ENCODE measurements around the gene ZNF681.
"Not testable (repeated sequence)": the region's sequence is repeated elsewhere in the genome, so short reads cannot be mapped to it uniquely, and the experiment has no call there.

The ZNF681 gene

DNA sequence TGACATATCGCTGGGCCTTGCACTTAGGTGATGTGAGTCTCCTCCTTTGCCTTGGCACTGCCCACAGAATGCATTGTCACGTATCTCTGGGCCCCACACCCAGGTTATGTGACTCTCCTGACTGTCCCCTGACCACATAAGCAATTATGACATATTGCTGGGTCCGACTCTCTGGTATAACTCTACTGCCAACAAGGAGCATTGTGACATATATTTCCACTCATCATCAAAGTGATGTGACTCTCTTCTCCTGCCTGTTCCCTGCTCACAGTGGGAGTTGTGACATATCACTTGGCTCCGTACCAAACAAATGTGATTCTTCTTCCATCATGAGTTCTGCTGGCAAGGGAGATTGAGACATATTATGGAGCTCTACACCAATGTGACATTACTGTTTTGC is 15.4 kb upstream of the ZNF681 start:
- DNase-seq (ENCODE audit: low read depth in 2 of 2) = no peak

GRCh38 chr19:23772675-23773063 is 14.0 kb upstream of the ZNF681 start:
- DNase-seq (ENCODE audit: low read depth in 2 of 2) = no peak

DNA sequence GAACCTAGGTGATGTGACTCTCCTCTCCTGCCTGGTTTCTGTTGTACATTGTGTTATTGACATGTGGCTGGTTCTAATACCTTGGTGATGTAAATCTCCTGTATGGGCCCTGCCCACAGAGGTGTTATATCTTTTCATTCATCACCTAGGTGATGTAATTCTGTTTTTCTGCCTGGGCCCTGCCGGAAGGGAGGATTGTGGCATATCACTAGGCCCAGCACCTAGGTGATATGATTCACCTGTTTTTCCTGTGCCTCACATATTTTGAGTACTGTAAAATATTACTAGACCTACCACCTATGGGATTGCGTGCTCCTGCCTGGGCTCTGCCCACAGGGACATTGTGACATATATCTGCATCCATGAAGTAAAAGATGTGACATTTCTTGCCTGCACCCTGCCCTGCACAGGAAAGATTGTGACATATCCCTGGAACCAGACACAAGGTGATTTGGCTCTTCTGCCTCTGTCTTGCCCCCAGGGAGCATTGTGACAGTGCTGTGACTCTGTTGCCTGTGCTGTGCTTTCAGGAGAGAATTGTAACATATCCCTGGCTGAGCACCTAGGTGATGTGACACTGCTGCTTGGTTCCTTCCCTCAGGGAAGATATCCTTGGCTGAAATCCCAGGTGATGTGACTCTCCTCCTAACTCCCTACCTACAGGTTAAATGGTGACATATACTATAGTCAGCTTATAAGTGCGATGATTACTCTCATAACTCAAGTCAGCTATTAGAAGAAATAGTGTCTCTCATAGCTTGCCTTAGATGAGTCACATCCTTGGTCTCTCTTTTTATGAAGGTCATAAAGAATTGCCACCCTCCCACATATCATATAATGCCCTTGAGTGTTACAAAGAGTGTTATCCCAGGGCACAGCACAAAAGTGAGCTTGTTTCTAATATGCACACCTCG is 13.3 kb upstream of the ZNF681 start:
- no peak for DNase-seq (ENCODE audit: low read depth in 2 of 2)

DNA sequence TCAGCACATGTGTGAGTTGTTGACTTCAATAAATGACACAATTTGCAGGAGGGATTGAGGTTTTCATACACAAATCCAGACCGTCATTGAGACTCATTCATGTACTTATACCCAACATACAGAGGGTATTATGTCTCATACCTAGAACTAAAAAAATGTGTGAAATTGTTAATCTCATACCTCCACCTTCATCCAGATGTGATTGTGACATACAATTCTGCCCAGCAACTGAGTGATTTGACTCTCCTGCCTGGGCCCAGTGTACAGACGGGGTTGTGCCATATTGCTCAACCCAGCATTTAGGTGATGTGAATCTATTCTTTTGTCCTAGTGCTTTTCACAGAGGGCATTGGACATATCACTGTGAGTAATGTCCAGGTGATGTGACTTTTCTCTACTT is 12.6 kb upstream of the ZNF681 start:
- no peak for DNase-seq (ENCODE audit: low read depth in 2 of 2)

- no peak for DNase-seq (ENCODE audit: low read depth in 2 of 2)
Observed at GRCh38 chr19:23770672-23771250, 12.1 kb upstream of the ZNF681 start.

GRCh38 chr19:23769691-23770468 is 11.2 kb upstream of the ZNF681 start:
- DNase-seq (ENCODE audit: low read depth in 2 of 2) = no peak

- no peak for DNase-seq (ENCODE audit: low read depth in 2 of 2)
Observed at GRCh38 chr19:23766951-23767350, 8.3 kb upstream of the ZNF681 start.

- DNase-seq (ENCODE audit: low read depth in 2 of 2) = no peak
Observed at GRCh38 chr19:23764781-23765180, 6.1 kb upstream of the ZNF681 start.

DNA sequence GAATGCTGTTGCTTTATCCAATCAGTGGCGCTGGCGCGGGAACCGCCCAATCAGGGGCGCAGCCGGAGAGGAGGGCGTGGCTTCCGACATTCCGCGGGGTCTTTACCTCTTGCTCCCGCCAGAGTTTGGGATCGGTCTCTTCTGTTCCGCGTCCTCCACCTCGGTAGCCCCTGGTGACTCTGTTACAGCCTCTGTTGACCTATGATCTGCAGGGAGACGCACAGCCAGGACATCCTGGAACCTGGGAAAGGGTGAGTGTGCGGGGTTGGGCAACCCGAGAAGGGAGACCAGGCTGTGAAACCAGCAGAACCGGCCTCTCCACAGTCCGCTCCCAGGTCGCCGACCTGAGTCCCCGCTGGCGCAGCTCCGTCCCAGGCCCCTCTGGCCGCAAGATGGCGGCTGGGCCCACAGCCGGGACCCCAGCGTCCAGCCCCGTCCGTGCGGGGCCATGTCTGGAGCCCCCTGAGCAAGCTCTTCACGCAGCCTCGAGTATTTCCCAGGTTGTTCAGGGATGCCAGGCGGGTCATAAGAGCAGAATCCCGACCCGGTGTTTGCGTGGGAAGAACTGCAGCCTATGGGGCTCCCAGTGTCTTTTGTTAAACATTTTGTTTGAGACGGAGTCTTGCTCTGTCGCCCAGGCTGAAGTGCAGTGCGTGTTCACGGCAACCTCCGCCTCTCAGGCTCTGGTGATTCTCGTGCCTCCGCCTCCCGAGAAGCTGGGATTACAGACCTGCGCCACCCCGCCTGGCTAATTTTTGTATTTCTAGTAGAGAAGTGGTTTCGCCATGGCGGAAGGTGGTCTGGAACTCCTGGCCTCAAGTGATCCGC is 4.4 kb upstream of the ZNF681 start:
- peak; percentile 65 to 72 for DNase-seq (ENCODE audit: low read depth in 2 of 2)

DNA sequence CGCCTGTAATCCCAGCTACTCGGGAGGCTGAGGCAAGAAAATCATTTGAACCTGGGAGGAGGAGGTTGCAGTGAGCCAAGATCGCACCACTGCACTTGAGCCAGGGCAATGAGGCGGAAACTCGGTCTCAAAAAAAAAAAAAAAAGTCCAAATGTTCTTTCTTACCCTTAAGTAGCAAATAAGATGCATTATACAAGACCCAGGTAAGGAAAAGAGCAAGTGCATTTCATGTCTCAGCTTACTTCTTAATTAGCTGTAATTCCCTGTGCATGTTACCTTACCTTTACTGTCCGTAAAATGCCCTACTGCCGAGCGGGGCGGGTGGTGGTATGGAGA is 3.8 kb upstream of the ZNF681 start:
- DNase-seq (ENCODE audit: low read depth in 2 of 2) = no peak

DNA sequence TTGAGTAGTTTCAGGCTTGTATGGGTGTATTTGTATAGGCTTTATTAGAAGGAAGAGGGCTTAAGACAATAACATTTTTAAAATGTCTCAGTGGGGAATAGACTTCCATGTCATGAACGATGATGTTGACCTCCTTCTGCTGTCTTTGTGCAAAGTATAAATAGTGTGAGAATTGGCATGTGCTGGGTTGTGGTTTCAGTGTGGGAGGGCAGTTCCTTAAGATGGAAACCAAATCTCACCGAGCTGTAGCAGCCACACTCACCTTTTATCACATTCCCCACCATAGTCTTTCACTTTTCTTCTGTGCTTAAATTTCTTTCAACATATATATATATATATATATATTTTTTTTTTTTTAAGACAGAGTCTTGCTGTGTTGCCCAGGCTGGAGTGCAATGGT is 1.6 kb upstream of the ZNF681 start:
- DNase-seq (ENCODE audit: low read depth in 2 of 2) = not testable (repeated sequence)

GRCh38 chr19:23743633-23744232 is 15.0 kb downstream of the ZNF681 start:
- DNase-seq (ENCODE audit: low read depth in 2 of 2) = not testable (repeated sequence)

DNA sequence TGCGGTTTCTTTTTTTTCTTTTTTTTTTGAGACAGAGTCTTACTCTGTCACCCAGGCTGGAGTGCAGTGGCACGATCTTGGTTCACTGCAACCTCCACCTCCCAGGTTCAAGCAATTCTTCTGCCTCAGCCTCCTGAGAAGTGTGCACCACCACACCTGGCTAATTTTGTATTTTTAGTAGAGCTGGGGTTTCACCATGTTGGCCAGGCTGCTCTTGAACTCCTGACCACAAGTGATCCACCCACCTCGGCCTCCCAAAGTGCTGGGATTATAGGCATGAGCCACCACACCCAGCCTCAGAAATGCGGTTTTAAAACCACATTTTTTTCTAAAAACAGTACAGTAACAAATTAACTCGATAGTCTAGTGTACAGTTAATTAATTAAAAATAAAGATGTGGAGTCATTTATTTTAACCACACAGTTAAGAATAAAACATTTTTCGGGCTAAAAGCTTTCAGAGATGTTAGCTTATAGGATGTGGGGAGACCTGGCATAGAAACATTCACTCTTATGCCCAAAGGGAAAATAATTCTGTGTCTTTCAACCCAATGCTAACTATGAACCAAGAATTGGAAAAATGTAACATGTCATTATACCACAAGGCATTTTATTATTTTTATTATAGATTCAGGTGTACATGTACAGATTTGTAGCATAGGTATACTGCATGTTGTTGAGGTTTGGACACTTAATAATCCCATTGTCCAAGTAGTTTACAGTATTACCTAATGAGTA is 27.8 kb downstream of the ZNF681 start:
- DNase-seq (ENCODE audit: low read depth in 2 of 2) = not testable (repeated sequence)

DNA sequence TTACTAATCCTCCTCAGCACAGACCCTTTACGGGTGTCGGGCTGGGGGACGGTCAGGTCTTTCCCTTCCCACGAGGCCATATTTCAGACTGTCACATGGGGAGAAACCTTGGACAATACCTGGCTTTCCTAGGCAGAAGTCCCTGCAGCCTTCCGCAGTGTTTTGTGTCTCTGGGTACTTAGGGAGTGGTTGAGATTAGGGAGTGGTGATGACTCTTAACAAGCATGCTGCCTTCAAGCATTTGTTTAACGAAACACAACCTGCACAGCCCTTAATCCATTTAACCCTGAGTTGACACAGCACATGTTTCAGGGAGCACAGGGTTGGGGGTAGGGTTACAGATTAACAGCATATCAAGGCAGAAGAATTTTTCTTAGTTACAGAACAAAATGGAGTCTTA is 34.5 kb downstream of the ZNF681 start:
- DNase-seq (ENCODE audit: low read depth in 2 of 2) = not testable (repeated sequence)

DNA sequence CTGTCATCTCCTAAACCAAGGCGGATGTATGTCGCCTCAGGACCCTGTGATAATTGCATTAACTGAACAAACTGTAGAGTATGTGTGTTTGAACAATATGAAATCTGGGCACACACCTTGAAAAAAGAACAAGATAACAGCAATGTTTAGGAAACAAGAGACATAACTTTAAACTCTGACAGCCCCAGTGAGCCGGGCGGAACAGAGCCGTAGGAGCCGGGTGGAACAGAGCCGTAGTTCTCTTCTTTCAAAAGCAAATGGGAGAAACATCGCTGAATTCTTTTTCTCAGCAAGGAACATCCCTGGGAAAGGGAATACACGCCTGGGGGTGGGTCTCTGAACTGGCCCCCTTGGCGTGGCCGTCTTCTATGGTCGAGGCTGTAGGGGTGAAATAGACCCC is 39.9 kb downstream of the ZNF681 start:
- DNase-seq (ENCODE audit: low read depth in 2 of 2) = no peak

DNA sequence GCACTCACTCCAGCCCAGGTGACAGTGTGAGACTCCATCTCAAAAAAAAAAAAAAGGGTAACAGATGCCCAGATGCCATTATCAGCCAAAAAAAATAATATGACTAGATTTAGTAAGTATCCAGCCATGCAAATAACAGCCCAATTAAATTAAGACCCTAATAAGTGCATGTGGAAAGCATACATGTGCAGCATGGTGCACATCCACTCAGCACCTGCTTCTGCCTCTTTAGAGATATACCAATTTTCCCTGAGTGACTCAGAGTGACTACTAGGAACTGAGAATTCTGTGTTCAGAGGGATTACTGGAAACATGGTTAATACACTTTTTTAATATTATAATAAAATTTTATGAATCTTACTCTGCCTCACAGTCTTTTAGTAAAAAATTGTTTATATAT is 41.9 kb downstream of the ZNF681 start:
- DNase-seq (ENCODE audit: low read depth in 2 of 2) = no peak

DNA sequence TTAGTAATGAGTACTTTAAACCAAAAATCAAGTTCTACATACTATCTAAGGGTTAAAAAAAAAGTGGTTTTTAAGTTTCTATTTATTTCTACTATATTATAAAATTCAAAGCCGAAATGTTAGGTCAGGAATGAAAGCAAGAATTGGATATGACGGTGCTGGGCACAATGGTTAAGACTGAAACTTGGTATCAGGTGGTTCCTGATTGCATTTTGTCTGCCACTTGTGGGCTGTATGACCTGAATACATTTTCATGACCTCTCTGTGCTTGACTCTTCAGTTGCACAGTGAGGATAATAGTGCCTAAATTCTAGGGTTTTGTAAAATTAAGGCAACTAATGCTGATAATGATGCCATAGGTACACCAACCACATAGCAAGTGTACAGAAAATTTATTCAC is 49.3 kb downstream of the ZNF681 start:
- no peak for DNase-seq (ENCODE audit: low read depth in 2 of 2)

DNA sequence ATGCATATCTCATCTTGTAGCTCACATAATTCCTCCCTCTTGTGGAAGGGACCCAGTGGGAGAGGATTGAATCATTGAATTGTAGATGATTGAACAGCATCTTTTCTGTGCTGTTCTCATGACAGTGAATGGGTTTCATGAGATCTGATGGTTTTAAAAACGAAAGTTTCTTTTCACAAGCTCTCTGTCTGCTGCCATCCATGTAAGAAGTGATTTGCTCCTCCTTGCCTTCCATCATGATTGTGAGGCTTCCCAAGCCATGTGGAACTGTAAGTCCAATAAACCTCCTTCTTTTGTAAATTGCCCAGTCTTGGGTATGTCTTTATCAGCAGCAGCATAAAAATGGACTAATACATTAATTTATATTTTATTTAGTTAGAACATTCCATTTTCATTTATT is 52.0 kb downstream of the ZNF681 start:
- no peak for DNase-seq (ENCODE audit: low read depth in 2 of 2)

DNA sequence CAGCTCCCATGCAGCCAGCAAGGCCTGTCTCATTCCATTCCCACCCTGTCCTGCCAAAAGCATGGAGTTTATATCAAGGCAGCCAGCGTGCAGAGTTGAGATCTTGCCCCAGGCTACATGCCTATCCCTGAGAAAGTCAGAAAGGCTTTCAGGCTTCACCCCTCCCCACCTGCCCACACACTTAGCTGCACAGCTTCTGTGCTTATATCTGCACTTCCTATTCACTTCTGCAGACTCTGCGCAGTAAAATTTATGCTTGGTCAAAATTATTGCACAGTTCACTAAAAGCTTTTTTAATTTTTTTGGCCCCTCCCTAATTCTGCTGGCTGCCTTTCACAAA is 59.2 kb downstream of the ZNF681 start:
- no peak for DNase-seq (ENCODE audit: low read depth in 2 of 2)

DNA sequence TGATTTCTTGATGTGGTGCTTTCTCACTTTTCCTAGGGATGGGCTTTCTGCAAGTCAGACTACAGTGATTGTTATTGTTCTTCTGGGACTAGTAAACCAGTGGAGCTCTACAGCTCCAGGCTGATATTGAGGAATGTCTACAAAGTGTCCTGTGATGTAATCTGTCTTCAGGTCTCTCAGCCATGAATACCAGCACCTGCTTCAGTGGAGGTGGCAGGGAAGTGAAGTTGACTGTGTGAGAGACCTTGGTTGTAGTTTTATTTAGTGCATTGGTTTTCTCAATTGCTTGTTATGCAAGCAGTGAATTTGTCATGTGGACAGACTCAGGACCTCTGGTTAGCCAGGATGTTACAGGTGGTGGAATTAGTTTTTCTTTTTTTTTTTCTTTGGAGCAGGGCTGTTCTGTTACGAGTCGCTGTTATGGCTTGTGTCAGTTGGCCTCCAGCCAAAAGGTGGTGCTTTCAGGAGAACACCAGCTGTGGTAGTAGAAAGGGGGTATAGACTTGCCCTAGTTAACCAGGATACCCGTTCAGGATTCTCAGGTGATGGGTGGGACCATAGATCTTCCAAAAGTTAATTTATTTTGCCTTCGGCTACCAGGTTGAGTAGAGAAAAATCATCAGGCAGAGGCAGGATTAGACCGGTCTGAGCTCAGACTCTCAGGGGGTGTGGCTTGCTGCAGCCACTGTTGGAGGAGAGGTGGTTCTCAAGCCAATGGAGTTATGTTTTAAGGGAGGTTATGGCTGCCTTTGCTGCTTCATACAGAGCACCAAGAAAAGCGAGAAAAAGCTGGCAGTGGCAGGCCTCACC is 59.8 kb downstream of the ZNF681 start:
- DNase-seq (ENCODE audit: low read depth in 2 of 2) = no peak
